T-helper 1 cell treated with Interleukin-12 subunit alpha and Interleukin-12 subunit beta and Interleukin-4 antibody, amounts not matched to agents 30 ng/mL and 1 ng/mL, for 36 hours (primary cell): ENCODE results near the gene TBC1D1. TPM values are rescaled to one million over a fixed set of nuclear protein-coding genes. Genes with fewer than 3 reads are reported as not detected.

Source experiments
- intact Hi-C: fragments of 100-400 bp; cut with micrococcal nuclease; formaldehyde crosslinking; loops from one replicate; pipeline ENCODE4 v1.15.1; 2024
- total RNA-seq: library from RNA; stranded (reverse); gene quantifications from 2 replicates; pipeline ENCODE4 v1.2.3, GENCODE V29; 2022

The TBC1D1 gene
- total RNA-seq, 1 donor from 2014 or later: 65.2 TPM

GRCh38 chr4:38073596-38074234, 182.8 kb downstream of the TBC1D1 start:
- intact Hi-C loops: no loop called here

GRCh38 chr4:38075370-38076152, 184.7 kb downstream of the TBC1D1 start:
- intact Hi-C loops: no loop called here

- intact Hi-C loops: no loop called here
These were observed 185.3 kb downstream of the TBC1D1 start for GRCh38 chr4:38076153-38076669.

- intact Hi-C loops: loop anchor here (2.0 kb wide), 1 partner anchor 55 kb away; no protein-coding TSS in a partner anchor
These were observed 187.1 kb downstream of the TBC1D1 start for GRCh38 chr4:38077791-38078489.

GRCh38 chr4:38078590-38079421, 187.9 kb downstream of the TBC1D1 start:
- intact Hi-C loops: loop anchor here (2.0 kb wide), 1 partner anchor 54 kb away; no protein-coding TSS in a partner anchor

GRCh38 chr4:38080061-38080974, 189.4 kb downstream of the TBC1D1 start:
- intact Hi-C loops: no loop called here

- intact Hi-C loops: no loop called here
These were observed 191.1 kb downstream of the TBC1D1 start for GRCh38 chr4:38082021-38082420.

GRCh38 chr4:38082424-38083385, 191.8 kb downstream of the TBC1D1 start:
- intact Hi-C loops: no loop called here

- intact Hi-C loops: no loop called here
These were observed 194.2 kb downstream of the TBC1D1 start for GRCh38 chr4:38084877-38085711.

- intact Hi-C loops: no loop called here
These were observed 194.9 kb downstream of the TBC1D1 start for GRCh38 chr4:38085751-38086150.

GRCh38 chr4:38086151-38086848, 195.4 kb downstream of the TBC1D1 start:
- intact Hi-C loops: no loop called here

- intact Hi-C loops: no loop called here
These were observed 196.0 kb downstream of the TBC1D1 start for GRCh38 chr4:38086849-38087226.

- intact Hi-C loops: no loop called here
These were observed 197.4 kb downstream of the TBC1D1 start for GRCh38 chr4:38088321-38088720.

GRCh38 chr4:38089961-38090360, 199.1 kb downstream of the TBC1D1 start:
- intact Hi-C loops: no loop called here

- intact Hi-C loops: no loop called here
These were observed 199.8 kb downstream of the TBC1D1 start for GRCh38 chr4:38090455-38091246.

GRCh38 chr4:38091636-38092035, 200.8 kb downstream of the TBC1D1 start:
- intact Hi-C loops: no loop called here
